Stimulated activated CD8-positive, alpha-beta memory T cell treated with anti-CD3 and anti-CD28 coated beads, Interleukin-4, amount 100 ng/mL, for 24 hours (primary cell): ENCODE data around the gene CSTPP1.

Experiments
- DNase-seq: peaks from one replicate; pipeline ENCODE4 v3.0.0-alpha.2; 2020; ENCODE audit warnings: low read depth

CSTPP1 gene

DNA sequence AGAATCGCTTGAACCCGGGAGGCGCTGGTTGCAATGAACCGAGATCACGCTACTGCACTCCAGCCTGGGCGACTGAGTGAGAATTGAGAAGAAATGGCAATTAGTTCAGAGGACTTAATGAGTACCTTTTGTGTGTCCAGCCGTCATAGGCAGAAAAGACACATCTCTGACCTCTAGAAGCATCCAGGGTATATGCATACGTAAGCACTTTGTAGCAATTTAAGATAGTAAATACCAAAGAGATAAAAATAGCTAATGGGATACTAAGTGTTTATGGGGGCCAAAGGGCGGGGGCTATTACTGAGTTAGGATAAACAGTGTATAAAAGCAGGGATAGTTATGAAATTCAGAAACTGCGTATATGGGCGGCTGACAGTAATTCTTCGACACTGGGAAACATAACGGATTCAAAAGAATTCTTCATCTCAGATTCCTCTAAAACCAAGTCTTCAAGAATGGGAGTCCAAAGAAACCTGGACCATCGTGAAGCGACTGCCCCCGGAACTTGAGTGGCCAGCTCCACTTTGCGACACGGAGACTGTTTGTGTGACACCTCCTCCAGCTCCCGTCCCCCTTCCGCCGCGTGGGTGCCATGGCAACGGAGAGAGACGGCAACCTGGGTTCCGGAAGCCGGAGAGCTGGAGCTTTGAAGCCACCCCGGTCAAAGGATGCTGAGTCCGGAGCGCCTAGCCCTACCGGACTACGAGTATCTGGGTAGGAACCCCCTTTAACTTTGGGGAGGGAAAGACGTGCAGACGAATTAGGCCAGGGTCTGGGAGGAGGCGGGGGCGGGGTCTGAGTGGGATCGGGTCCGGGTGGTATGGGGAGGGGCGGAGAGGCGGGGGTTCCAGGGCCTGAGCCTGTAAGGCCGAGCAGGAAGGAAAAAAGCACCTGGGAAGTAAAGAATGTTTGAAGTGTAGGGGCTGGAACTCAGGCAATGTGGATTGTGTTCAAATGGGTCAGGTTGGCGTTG, at the start of gene CSTPP1:
CSTPP1 (plus strand) TSS at position 624 of the 973 bp plus-strand sequence; CDS start at position 669, 45 bp downstream.
- peak; percentile 90 for DNase-seq

GRCh38 chr11:46888636-46889035, 47.9 kb upstream of the CSTPP1 start:
- DNase-seq = no peak

DNA sequence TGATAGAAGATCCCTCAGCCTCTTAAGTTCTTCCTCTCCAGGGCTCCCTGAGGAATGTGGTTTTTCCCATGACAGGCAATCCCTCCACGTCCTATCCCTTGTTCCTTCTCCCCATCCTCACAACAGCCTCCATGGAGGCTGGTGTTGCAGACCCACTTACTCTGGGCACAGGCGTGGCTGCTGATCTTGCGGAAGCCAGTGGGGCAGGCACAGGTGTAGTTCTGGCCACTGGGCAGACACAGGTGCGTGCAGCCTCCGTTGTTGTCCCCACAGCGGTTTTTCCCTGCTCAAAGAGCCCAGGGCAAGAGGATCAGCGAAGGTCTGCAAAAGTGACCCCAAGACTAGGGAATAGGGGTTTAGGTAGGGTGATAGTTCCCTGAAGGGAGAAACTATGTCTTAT, 47.3 kb upstream of the CSTPP1 start:
- no peak for DNase-seq

DNA sequence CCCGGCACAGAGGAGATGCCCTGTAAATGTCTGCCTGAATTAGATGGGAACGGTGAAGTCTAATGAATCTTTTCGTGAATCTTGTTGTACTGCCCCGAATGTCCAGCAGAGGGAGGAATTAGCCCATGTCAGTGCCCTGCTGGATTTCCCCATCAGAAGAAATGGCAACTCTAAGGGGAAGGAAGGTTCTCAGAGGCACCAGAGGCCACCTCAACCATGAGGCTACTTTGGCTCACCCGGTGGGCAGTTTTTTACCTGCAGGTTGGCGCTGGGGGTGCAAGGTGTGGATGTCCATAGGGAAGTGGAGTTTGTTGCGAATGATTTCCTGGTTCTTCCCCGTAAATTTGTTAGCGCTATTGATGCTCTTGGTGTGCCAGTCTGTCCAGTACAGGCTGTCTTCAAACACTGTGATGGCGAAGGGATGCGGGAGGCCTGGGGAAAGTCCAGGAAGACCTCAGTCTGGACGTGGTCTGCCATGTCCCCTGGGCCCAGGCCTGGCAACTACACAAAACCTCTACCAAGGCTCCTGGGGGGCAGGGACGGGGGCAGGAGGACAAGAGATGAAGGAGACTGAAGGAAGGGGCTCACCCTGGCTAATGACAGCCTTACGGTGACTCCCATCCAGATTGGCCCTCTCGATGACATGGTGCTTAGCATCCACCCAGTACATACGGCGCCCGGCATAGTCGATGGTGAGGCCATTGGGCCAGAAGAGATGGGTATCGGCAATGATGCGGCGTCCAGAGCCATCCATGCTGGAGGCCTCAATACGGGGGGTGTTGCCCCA, 46.7 kb upstream of the CSTPP1 start:
- peak; percentile 50 for DNase-seq

- no peak for DNase-seq
These were observed 45.9 kb upstream of the CSTPP1 start for GRCh38 chr11:46890665-46891064.

DNA sequence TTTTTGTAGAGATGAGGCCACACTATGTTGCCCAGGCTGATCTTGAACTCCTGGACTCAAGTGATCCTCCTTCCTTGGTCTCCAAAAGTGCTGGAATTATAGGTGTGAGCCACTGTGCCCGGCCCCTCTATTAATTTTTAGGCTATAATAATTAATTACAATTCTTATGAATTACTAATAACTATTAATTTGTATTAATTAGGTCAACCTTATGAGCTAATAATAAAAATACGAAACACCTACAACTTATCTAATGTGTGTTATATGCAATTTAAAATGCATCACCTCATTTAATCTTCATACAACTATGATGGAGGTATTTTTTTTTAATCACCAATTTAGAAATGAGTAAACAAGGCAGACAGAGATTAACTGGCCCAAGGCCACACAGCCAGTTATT, 44.5 kb upstream of the CSTPP1 start:
- no peak for DNase-seq

DNA sequence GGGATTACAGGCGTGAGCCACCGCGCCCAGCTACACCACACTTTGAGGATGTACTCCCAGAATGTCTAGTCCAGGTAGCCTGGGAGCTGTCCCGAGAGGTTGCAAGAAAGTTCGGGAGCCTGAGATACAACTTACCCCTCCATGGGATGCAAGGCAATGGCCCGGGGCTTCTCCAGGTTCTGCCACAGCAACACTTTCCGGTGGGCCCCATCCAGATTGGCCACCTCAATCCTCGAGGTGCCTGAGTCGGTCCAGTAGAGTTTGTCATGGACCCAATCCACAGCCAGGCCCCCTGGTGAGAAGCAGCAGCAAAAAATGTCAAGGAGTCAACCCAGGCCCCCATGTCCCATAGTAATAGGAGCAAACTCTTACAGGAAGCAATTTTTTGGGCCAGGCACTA, 43.7 kb upstream of the CSTPP1 start:
- DNase-seq = no peak

- DNase-seq = no peak
These were observed 42.1 kb upstream of the CSTPP1 start for GRCh38 chr11:46894506-46894905.

DNA sequence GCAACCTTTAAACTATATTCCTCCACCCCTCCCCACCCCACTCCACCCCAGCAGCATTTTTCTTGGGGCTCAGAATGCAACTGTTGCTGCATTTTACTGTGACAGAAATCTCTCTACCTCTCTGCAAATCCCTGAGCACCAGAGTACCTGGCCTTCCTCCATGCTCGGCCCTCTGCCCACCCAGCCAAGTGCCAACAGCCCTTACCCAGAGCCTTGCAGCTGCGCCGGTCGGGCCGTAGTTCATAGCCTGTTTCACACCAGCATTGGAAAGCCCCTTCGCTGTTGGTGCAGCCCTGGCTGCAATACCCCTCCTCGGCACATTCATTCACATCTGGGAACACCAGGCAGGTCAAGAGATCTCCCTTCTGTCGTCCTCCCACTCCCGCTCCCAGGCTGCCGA, 41.6 kb upstream of the CSTPP1 start:
- no peak for DNase-seq

DNA sequence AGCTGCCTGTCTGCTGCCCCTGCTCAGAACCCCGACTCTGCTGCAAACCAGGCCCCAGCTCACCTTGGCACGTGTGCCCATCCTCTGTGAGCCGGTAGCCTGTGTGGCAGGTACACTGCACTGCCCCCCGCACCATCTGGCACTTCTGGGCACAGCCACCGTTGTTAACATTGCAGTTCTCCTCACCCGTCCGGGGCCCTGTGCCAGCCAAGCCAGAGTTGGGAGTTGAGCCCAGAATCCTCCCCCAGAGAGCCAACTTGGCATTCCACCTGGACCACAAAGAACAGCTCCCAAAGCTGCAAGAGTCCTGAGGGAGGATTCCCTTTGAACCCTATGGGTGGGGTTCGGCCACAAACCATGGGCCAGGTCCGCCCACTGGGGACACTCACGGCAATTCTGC, 40.7 kb upstream of the CSTPP1 start:
- no peak for DNase-seq

GRCh38 chr11:46896719-46897406, 39.7 kb upstream of the CSTPP1 start:
- DNase-seq = no peak

DNA sequence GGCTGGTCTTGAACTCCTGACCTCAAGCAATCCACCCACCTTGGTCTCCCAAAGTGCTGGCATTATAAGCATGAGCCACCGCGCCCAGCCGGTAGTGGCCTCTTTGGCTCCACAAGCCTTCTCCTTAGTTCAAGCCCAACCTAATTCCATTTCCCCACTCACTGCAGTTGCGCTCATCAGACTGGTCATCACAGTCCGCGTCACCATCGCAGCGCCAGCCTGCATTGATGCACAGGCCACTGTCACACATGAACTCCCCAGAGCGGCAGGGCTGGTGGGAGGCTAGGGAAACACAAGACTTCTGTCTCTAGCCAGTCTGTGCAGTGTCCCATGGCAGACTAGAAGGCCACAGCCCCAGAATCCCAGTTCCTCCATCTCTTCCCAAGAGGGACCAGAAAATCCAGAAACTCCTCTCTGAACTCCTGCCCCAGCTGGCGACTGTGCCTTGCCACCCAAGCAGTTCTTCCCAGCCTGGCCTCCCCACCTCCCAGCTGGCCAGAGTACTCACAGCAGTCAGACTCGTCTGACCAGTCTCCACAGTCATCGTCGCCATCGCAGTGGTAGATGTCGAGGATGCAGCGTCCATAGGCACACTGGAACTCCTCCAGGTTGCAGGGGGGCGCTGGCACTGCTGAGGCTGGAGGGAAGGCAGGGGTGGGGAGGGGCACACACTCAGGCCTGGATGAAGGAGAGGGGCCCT, 38.0 kb upstream of the CSTPP1 start:
- DNase-seq = no peak

DNA sequence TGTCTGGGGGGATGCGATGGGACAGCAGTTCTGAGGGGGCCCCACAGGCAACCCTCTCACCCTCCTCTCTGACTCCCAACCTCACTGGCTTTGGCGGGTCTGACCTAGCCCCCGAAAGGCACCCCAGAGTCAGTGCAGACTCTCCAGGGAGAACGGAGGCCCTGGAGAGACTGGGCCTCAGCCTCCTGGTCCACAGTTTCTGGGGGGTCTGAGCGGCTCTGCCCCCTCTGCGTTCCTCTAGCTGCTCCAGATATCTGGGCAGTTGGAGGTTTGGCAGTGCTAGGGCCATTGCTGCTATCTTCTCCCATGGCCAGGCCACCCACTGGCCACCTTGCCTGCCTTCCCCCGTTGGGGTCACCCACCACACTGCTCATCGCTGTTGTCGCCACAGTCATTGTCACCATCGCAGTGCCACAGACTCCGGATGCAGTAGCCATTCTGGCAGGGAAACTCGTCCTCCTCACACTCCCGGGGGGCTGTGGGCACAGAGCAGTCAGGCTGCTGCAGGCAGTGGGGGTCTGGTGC, 37.0 kb upstream of the CSTPP1 start:
- DNase-seq = no peak

DNA sequence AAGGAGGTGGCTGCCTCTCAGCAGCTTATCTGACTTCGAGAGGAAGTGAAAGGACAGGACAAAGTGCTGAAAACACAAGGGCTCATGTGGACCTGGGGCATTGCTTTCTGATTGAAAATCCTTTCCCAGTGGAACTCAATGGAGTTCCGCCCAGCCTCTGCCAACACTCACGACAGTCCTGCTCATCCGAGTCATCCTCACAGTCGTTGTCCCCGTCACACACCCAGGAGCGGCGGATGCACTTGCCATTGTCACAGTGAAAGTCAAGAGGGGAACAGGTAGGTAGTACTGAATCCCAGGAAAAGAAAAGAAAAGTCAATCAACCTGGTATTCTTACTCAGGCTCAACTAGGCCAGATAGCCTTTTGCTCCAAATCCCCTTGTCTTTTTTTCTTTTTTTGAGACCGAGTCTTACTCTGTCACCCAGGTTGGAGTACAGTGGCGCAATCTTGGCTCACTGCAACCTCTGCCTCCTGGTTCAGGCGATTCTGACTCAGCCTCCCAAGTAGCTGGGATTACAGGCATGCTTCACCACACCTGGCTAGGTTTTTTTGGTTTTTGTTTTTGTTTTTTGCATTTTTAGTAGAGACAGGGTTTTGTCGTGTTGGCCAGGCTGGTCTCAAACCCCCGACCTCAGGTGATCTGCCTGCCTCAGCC, 36.3 kb upstream of the CSTPP1 start:
- no peak for DNase-seq

DNA sequence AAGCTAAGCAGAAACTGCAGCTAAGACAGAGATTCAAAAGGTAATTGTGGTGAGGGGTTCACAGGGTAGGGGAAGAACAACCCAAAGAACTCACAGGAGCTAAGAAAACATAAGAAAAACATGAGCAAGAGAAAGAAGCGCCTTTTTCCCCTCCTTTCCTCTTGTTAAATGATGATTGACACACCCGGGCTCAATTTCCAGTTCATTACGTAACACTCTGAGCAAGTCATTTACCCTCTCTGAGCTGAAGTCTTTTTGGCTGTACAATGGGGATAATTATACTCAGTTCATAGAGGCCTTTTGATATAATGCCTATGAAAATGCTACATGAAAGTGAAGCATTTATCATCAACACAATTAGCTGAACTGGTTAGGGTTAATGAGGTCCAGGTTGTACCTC, 35.4 kb upstream of the CSTPP1 start:
- DNase-seq = no peak

DNA sequence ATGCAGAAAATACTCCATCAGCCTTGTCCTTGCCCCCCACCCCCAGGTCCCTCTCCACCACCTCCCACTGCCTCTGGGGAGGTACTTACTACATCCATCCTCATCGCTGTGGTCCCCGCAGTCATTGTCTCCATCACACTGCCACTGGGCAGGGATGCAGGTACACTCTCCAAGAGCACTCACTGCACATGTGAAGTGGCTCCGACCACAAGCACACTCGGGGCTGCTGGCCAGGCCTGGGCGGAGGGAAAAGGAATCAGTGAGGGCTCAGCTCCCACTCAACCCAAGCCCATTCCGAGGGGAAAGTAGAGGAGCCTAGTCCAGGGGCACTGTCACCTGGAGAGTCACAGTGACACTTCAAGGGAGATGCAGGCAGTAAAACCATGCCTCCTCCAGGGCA, 33.9 kb upstream of the CSTPP1 start:
- no peak for DNase-seq

- DNase-seq = no peak
These were observed 32.7 kb upstream of the CSTPP1 start for GRCh38 chr11:46903846-46904245.

DNA sequence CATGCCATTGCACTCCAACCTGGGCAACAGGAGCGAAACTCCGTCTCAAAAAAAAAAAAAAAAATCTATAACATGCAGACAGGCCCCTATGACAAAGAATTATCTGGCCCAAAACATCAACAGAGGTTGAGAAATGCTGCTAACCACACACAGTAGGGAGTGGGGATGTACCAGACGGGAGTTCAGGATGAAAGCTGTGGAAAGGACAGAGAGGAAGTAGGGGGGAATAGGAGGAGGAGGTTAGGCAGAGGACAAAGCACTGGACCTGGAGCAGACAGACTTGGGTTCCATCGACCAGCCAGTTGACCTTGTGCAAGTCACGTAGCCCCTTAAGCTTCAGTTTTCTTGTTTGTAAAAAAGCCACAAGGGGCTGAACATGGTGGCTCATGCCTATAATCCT, 30.8 kb upstream of the CSTPP1 start:
- DNase-seq = no peak

DNA sequence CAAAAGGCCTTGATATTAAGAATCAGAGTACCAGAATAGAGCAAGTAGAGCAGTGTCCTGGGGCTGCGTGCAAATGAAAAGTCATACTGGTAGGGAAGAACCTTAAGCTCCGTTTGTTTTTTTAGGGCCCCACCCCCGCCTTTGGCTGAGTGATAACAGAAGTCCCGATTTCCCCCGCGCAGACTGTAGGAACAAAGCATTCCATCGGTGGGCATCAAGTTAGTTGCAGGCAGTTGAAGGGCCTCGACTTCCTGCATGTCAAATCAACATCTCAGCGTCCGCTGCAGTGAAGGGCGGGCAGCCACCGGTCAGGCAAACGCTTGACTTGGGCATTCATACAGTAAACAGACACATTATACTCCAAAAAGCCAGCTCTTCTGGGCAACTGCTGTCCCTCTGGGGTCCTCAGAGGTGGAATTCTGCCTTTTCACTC, 29.9 kb upstream of the CSTPP1 start:
- no peak for DNase-seq

DNA sequence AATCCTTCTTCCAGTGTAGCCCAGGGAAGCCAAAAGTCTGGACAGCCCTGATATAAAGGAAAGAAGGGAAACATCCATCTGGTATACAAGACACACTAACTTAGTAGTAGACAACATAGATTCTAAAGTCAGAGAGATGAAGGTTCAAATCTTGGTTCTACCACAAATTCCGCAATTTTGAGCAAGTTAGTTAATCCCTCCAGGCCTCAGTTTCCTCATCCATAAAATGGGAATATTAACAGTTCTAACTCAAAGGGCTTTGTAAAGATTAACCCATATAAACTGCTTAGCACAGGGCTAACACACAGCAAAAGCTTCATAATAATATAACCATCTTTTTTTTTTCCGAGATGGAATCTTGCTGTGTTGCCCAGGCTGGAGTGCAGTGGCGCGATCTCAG, 29.0 kb upstream of the CSTPP1 start:
- DNase-seq = no peak

- no peak for DNase-seq
These were observed 23.9 kb upstream of the CSTPP1 start for GRCh38 chr11:46912526-46913150.
